Measurements from ENCODE around the gene OR2D2. TPM values are rescaled to one million over a fixed set of nuclear protein-coding genes. Genes with fewer than 3 reads are reported as not detected.

The OR2D2 gene
- total RNA-seq: 0.15 and 0.32 TPM in 2 replicates

DNA sequence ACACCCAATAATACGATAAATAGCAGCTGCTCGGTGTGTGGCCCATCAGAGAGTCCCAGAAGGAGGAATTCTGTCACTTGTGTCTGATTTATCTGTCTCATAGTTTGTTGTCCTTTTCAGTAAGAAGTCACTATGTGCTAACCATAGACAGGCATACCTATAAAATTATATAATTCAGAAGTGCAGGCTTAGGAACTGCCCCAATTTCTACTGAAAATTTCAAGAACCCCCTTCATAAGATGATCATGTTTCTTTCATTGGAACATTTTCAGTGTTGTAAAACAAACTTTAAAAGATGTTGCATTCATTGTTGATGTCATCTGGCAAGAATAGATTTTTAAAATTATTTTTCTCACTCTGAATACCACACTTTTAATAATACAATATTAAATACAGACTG is at the start of gene OR2D2:
Gene OR2D2 (minus strand): TSS at position 101 of the 400 bp plus-strand sequence. CDS start 0 bp downstream, at position 101.

DNA sequence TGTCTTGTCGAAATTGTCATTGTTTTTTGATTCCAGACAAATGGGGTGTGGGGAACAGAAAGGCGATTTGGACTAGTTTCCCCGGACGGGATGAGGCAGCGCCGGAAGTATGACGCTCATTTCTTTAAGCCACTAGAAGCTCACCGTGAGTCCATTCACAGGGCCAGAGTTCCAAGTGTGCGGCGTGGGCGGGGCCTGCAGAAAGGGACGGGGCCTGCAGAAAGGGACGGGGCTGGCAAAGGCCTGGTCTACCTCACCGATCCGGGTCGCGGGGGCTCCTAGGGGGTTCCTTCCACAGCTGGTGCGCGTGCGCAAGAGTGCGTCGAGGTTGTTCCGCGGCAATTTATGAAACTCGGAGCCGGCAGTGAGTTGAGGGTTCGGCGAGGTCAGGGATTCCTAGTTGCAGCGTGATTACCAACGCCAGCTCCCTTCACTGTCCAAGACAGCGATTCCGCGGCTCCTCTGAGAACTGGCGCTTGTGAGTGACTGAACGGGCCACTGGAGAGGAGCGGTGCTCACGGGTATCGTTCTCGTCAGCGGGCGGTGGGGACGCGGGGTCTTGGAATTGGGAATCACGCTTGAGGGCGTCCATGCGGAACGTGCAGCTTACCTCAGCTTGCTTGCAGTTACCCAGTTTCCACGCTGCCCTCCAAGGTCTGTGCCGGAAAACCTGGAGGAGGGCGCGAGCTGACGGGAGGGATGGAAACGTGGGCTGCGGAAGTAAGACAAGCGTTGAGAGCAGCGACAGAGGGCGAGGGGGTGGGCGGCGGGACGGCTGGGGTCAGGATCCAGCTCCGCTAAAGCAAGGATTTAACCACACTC is 34.1 kb upstream of the OR2D2 start, which contains the start of gene ZNF215:
Gene ZNF215 (plus strand): TSS at position 219 of the 822 bp plus-strand sequence. CDS start 5,847 bp downstream, outside the sequence.

GRCh38 chr11:6920702-6921101 is 28.4 kb upstream of the OR2D2 start, which contains the start of gene OR2D3:
OR2D3 (plus strand) TSS chr11:6921002; CDS start chr11:6921002, 0 bp downstream.

DNA sequence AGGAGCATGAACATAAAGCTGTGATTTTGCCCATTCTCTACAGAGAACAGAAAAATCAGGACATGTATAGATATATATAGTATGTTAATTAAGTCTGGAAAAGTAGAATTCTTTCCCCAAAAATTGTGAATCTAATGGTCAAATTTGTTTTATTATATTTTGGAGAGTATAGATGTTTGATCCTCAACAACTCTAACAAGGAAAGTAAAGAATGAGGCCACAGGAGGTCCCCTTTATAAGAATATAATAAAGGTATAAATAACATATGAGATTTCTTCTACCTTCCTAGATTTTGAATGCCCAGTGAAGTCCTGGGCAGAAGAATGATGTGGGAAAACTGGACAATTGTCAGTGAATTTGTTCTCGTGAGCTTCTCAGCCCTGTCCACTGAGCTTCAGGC is 16.0 kb downstream of the OR2D2 start, which contains the start of gene OR10A4:
Gene OR10A4 (plus strand): TSS at position 301 of the 400 bp plus-strand sequence. CDS start 23 bp downstream, at position 324.

DNA sequence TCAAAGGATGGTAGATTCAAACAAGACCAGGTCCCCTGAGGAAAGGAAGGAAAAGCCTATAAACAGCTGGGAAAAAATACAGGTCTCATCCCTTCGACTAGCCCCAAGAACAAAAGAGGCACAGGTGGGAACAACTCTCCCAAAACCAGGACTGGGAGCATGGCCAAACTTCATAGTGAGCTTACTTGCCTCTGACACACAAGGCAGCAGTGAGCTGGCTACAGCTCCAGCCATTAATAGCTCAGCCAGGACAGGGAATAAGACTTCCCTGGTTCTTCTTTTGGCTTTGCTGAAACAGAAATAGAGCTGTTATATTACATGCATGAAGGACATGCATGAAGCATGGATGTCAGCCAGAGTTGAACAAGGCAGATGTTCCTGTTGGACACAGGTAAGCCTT is 29.3 kb downstream of the OR2D2 start, which contains the start of gene OR10A2:
Gene OR10A2 (plus strand): TSS at position 97 of the 400 bp plus-strand sequence. CDS start 6,698 bp downstream, outside the sequence.

DNA sequence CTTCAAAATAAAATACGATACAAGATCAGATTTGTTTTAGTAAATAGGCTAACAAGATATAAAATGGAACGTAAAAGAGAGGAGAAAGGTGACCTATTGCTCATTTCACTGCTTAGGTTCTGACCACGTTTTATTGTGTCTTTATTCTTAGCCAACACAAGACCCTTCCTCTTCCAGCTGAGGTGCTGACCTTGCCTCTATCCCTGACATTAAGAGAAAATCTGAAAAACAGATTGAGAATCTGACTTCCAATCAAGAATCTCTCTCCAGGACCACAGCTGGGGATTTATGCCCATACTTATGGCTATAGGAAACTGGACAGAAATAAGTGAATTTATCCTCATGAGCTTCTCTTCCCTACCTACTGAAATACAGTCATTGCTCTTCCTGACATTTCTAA is 46.9 kb downstream of the OR2D2 start, which contains the start of gene OR10A5:
Gene OR10A5 (plus strand): TSS at position 301 of the 400 bp plus-strand sequence. CDS start 0 bp downstream, at position 301.

Other genes with a start within 250 kb of the OR2D2 start
- gene DCHS1, start 236.7 kb downstream of the OR2D2 start, total RNA-seq: 29.0 and 30.2 TPM in 2 replicates
- 87.7 and 916 TPM in 2 replicates for gene MRPL17, start 209.2 kb downstream of the OR2D2 start, total RNA-seq
- gene OR2AG2, start 120.5 kb downstream of the OR2D2 start, total RNA-seq: under 0.01 and 0.15 TPM in 2 replicates
- gene OR2AG1, start 109.5 kb downstream of the OR2D2 start, total RNA-seq: not detected in 2 replicates
- under 0.01 and 0.46 TPM in 2 replicates for gene OR6A2, start 92.8 kb downstream of the OR2D2 start, total RNA-seq
- not detected in 2 replicates for gene OR10A5, start 46.8 kb downstream of the OR2D2 start, total RNA-seq
- gene OR10A2, start 29.4 kb downstream of the OR2D2 start, total RNA-seq: not detected in 2 replicates
- gene OR10A4, start 15.9 kb downstream of the OR2D2 start, total RNA-seq: not detected in 2 replicates
- gene OR2D3, start 28.5 kb upstream of the OR2D2 start, total RNA-seq: not detected in 2 replicates
- 2.9 and 7.1 TPM in 2 replicates for gene ZNF215, start 33.9 kb upstream of the OR2D2 start, total RNA-seq
- 1.9 and 3.5 TPM in 2 replicates for gene ZNF214, start 127.8 kb upstream of the OR2D2 start, total RNA-seq
- gene NLRP14, start 128.0 kb upstream of the OR2D2 start, total RNA-seq: under 0.01 and 0.15 TPM in 2 replicates
- gene RBMXL2, start 196.5 kb upstream of the OR2D2 start, total RNA-seq: under 0.01 TPM in 1 of 2 replicates, not detected in the other